ENCODE results near the gene FUS. TPM values are rescaled to one million over a fixed set of nuclear protein-coding genes. Genes with fewer than 3 reads are reported as not detected.
A peak's percentile ranks its signal among the peaks of the same experiment; 100 is the strongest.
"Not testable (repeated sequence)": the region's sequence is repeated elsewhere in the genome, so short reads cannot be mapped to it uniquely, and the experiment has no call there.

FUS gene
- total RNA-seq = 68.2 and 71.3 TPM in 2 replicates

DNA sequence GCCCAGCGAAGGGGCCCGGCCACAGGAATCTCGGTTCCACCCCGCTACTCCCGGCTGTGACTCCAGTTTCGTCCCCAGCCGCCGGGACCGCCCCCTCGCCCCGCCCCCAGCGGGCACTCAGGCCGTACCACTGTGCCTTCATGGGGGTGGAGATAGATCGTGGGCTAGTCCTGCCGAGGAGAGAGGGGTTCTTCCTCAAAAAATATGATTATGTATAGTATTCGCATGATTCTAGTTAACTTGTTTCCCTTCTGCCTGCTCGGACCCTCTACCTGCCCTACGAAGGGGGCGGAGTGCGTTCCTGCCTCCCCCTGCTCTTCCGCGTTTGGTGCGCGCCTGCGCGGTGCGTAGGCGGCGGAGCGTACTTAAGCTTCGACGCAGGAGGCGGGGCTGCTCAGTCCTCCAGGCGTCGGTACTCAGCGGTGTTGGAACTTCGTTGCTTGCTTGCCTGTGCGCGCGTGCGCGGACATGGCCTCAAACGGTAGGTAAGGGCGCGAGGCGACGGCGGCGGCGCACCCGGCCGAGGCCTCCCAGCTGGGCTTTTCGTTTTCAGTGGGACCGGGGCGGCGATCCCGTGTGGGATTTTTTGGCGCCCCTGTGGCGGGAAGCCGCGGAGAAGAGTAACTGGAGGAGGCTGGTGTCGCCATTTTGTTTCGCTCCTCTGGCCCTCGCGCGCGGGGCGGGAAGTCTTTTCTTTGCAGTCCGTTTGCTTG lies at the start of gene FUS:
Gene FUS, plus strand, starts transcription at position 393 of the 713 bp plus-strand sequence. Its CDS starts 76 bp downstream, at position 469.
- peak; percentile 93 for DNase-seq

- DNase-seq = no peak
Measured at GRCh38 chr16:31130336-31130891, 49.5 kb upstream of the FUS start.

DNA sequence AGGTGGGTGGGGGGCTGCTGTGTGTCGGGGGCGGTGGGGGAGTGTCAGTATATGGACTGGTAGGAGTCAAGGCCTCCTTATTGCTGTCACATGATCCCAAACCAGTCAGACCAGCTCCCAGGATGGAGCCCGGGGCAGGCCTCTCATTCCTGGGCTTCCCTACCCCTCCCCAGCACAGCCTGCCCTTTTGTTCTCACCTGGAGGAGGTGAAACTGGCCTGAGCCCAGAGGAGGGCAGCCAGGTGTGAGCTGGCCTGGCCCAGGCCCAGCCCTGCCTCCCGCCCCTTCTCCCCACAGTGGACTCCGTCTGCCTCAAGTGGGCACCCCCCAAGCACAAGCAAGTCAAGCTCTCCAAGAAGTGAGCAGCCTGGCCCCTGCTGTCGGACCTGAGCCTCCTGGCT lies 49.0 kb upstream of the FUS start:
- no peak for DNase-seq

- DNase-seq = no peak
Measured at GRCh38 chr16:31131416-31131815, 48.5 kb upstream of the FUS start.

DNA sequence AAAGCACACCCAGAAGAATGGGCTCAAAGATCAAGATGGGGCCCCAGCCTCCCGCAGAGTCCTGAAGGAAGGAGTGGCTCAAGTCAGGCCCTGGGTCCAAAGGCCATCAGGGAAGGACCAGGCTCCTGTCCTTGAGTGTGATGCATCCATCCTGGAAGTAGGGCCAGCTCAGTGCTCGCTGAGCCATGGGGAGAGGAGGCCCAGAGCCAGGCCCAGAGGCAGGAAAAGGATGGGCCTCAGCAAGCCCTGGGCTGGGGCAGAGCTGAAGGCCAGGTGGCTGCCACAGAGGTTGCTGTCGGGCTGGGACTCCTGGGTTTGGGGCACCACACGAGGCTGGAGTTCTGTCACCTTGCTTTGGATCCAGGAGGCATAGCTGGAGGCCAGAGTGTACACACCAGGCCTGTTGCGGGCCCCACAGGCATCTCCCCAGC lies 48.1 kb upstream of the FUS start:
- no peak for DNase-seq

DNA sequence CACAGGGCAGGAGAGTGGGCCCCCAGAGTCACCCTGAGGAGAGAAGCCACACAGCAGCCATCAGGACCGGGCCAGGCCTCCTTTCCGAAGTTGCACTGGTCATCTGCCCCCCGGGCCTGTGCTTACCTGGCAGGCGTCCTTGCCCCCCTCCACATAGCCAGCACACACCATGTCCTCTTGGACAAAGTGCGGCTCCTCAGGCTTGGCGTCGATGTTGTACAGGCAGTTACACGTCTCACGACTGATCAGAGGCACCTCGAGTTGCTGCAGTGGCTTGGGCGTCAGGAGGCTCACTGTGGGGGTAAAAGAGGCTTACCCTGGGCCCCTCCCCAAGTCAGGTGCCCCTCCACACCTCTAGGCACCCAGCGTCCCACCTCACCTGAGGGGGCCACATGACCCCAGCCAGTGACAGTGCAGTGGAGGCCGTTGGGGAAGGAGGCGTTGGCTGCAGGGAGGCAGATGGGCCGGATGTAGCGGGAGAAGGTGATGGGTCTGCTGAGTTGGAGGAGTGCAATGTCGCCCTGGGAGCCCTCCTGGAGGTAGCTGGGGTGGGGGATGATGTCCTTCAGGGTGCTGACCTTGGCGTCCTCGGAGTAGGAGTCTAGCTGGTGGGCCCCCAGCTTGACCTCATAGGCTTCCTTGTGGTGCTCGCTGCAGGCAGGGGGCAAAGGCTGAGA lies 47.5 kb upstream of the FUS start:
- no peak for DNase-seq

DNA sequence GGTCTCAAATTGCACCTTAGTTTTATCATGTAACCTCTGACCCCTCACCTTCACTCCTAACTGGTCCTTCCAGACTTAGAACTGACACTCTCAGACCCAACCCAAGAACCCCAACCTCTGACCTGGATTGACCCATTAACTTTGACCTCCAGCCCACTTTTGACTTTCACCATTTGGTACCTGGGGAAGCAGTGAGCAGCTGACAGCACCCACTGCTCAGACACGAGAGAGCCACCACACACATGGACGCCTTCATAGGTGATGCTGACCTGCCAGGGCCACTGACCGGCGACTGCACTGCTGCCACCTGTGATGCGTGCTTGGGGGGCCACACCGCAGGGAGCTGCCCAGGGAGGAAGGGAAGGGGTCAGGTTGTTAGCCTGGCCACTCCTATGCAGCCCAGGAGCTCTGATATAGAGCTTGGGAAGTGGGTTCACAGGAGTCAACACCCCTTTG lies 46.9 kb upstream of the FUS start:
- DNase-seq = no peak

DNA sequence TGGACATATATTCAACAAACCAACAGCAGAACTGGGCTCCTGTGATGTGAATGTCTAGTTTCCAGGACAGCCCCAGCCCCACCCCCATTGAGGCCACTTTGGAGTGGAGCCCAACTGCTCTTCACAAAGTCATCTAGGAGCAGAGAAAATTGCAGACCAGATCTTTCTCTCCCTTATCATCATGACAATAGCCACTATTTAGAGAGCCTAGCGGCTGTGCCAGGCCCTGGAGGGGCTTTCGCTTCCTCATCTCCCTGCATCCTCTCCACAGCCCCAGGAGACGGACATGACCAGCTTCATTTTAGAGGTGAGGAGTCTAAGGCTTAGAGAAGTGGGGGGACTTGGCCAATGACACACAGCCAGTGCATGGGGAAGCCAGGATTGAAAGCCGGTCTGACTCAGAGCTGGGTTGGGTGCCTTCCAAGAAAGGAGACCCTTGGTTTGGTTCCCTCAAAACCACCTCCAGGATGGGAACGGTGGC lies 45.8 kb upstream of the FUS start:
- no peak for DNase-seq

- DNase-seq = no peak
Measured at GRCh38 chr16:31134625-31135534, 45.1 kb upstream of the FUS start.

DNA sequence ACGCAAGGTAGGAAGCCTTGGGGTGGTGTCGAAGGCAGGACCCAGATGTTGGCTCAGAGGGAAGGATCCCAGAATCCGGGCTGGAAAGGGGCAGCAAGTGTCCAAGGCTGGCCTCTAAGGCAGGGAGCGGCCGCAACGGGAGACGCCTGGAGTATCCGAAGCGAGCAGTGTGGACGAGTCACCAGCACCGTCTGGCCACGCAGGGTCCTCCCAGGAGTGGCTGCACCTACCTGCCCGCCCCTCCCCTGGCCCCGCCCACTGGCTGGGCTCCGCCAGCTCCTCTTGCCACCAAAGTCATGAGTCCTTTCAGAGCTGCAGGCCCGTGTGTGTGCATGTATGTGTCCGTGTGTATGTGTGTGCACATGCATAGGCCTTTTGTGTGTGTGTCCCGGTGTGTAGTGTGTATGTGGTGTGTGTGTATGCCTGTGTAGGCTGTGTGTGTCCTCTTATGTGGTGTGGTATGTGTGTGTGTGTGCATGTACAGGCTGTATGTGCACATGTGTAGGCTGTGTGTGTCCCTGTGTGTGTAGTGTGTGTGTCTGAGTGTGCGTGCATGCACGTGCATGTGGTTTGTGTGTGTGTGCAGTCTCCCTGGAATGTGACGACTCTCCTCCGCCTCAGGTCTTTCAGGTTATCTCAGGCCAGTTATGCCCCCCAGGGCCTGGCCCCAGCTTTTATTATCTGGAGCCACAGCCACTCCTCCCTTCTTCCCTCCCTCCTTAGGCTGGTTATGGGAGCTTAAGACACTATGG lies 44.2 kb upstream of the FUS start, which contains the start of gene PRSS8:
Gene PRSS8, minus strand, starts transcription at position 193 of the 752 bp plus-strand sequence. CDS start 229 bp downstream, outside the sequence.
- DNase-seq = no peak

DNA sequence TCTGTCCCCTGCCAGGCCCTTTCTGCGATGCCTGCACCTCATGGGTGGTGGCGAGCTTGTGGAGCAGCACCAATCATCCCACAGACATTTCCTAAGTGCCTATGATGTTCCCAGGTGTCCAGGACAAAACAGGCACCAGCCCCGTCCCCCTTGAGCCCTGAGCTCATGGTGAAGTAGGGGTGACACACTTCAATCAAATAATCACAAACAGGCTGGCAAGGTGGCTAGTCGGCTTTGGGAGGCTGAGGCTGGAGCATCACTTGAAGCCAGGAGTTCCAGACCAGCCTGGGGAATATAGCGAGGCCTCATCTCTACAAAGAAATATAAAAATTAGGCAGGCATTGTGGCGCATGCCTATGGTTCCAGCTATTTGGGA lies 43.7 kb upstream of the FUS start:
- no peak for DNase-seq

GRCh38 chr16:31136822-31137499 lies 43.0 kb upstream of the FUS start:
- DNase-seq = not testable (repeated sequence)

GRCh38 chr16:31138621-31139578 lies 41.0 kb upstream of the FUS start:
- peak; percentile 83 for DNase-seq

DNA sequence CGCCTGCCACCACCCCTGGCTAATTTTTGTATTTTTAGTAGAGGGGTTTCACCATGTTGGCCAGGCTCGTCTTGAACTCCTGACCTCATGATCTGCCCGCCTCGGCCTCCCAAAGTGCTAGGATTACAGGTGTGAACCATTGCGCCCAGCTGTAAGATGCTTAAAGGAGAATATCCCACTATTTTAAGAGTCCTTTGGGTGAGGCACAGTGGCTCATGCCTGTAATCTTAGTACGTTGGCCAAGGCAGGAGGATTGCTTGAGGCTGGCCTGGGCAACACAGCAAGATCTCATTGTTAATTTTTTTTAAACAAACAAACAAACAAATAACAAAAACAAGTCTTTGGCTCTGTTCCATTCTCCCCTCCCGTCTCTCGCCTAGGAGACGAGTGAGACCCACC lies 38.9 kb upstream of the FUS start:
- DNase-seq = not testable (repeated sequence)

DNA sequence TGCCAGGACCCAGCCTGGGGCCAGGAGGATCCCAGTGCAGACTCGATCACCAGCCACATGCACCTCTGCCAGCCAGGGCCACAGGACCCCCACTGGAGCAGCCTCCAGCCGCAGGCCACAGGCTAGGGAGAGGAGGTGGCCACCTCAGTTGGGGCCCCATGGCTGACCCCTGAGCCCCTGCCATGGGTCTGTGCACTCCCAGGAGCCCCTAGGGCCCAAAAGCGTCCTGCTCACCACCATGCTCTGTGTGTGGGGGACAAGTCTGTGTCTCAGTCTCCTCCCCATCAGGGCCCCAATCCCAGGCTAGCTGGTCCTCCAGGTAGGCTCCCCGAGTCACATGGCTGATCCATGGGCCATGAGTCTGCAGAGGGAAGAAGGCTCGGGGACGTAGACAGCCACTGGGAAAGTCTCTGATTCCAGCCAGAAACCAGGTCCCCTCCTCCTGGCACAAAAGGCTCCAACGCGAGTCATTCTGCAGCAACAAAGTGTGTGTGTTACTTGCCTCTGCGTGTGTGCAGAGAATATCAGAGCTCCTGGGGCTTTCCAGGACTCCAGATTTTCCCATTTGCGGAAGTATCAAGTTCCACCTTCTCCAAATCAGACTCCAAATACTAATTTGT lies 38.3 kb upstream of the FUS start:
- no peak for DNase-seq

DNA sequence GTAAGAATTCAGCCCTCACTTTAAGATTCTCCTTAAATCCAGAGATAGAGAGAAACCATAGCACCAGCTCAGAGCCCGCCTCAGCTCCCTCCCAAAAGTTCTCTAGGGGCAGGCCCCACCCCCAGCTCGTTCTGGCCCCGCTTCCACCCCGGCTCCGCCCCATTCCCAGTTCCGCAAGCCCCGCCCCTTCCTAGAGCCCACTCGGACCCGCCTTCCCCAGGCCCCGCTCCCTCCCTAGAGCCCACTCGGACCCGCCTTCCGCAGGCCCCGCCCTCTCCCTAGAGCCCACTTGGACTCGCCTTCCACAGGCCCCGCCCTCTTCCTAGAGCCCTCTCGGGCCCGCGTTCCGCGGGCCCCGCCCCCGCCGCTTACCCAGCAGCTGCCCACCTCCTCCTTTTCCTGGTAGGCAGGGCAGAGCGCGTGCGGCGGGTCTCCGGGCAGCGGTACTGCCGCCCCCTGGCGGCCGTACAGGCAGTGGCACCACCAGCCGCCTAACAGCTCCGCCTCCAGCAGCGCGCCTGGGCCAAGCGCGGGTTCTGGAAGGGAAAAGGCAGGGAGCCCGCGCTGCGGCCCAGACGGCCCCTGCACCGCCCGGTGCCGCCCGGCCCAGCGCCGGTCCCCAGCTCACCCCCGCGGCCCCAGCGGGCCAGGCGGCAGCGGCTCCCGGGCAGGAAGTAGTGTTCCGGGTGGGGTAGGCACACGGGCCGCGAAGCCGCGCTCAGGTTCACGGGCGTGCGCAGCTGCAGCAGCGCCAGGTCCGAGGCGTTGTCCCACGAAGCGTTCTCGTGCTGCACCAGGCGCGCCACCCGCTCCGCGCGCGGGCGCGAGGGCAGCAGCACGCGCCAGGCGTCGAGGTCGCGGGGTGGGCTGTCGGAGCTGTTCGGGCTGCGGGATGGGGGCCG lies 37.6 kb upstream of the FUS start:
- peak; percentile 99 for DNase-seq

DNA sequence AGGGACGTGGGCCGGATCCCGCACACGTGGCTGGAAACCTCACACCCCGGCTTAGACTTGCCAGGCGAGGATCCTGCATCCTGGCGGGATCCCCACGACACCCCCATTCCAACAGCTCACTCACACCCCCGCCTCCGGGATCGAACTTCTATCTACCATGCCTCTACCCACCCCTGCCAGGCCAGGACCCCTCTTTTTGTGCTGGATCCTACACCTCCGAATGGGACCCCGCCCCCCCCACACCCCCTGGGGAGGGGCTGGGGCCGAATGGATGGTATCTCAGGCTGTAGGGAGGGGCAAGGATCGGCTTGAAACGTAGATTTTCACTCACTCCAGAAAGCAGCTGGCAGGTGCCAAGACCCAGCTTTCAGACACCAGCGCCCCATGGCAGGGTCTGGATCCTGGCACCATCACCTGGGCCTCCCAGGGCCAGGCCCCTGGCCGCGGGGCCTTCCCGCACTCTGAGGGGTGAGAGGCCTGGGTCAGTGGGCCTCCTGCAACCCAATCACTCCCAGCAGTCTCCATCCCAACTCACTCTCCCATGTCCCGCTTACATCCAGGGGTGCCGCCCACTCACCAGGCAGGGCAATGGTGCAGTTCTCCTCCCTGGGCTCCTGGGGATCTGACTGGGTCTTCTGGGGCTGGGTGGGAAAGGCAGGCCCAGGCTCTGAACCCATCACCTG lies 36.8 kb upstream of the FUS start:
- no peak for DNase-seq

DNA sequence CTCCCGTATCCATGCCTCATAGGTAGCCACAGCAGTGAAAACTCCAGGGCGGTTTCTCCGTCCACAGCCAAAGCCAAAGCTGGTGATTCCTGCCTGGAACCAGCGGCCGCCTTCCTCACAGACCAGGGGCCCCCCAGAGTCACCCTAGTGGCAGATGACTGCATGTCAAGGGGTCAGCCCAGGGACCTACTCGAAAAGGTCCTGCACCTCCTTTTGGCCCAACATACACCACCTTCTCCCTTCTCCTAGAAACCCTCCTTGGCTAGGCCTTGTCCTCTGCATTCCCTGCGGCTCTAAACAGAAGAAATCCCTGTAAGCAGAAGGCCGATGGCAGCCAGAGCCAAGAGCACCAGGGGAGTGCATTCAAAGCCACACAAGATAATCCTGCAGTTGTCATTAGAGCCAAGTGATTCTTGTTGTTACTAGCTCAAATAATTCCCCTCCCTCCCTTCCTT lies 36.2 kb upstream of the FUS start:
- no peak for DNase-seq

All from dermis blood vessel endothelial cell (primary cell).